Immature natural killer cell (primary cell): ENCODE results near the gene SMIM32. TPM values are rescaled to one million over a fixed set of nuclear protein-coding genes. Genes with fewer than 3 reads are reported as not detected.

Experiments used
- DNase-seq, 3 donors: peaks; one replicate each; pipeline ENCODE4 v3.0.0; 2022; ENCODE audit warnings: mixed read lengths in 1 of 3
- H3K27ac Mint-ChIP-seq, 6 donors: one replicate each; pipeline ENCODE4 v1.8.0; 2020; ENCODE audit warnings: mixed read lengths in 6 of 6, mild to moderate bottlenecking in 5 of 6, inconsistent platforms in 4 of 6, moderate library complexity in 3 of 6
- H3K27me3 Mint-ChIP-seq, 3 donors: one replicate each; pipeline ENCODE4 v1.8.0; 2020 to 2021; ENCODE audit warnings: low read depth in 3 of 3, mild to moderate bottlenecking in 3 of 3, mixed read lengths in 3 of 3, moderate library complexity in 3 of 3, inconsistent platforms in 1 of 3
- H3K36me3 Mint-ChIP-seq, 3 donors: one replicate each; pipeline ENCODE4 v1.8.0; 2020; ENCODE audit warnings: mixed read lengths in 3 of 3, inconsistent platforms in 2 of 3, mild to moderate bottlenecking in 2 of 3
- H3K4me1 Mint-ChIP-seq, 2 donors: one replicate each; pipeline ENCODE4 v1.8.0; 2020; ENCODE audit warnings: inconsistent platforms in 2 of 2, mild to moderate bottlenecking in 2 of 2, mixed read lengths in 2 of 2, moderate library complexity in 1 of 2
- H3K4me3 Mint-ChIP-seq, 5 donors: one replicate each; pipeline ENCODE4 v1.8.0; 2020; ENCODE audit warnings: mild to moderate bottlenecking in 5 of 5, mixed read lengths in 5 of 5, inconsistent platforms in 3 of 5, moderate library complexity in 3 of 5
- H3K9me3 Mint-ChIP-seq, 6 donors: one replicate each; pipeline ENCODE4 v1.8.0; 2020; ENCODE audit warnings: mild to moderate bottlenecking in 6 of 6, mixed read lengths in 6 of 6, inconsistent platforms in 4 of 6, moderate library complexity in 3 of 6
- polyA plus RNA-seq, 3 donors: library from polyadenylated mRNA; unstranded; fragments of 300-500 nt; fragmentation: Illumina TruSeq; gene quantifications; one replicate each; pipeline ENCODE4 v1.2.3, GENCODE V29; 2021

The SMIM32 gene
- polyA plus RNA-seq, 3 donors from 2014 or later, result not detected

GRCh38 chr5:136202469-136203205 is 9.7 kb upstream of the SMIM32 start:
- no peak overlapping the region for H3K27ac Mint-ChIP-seq

DNA sequence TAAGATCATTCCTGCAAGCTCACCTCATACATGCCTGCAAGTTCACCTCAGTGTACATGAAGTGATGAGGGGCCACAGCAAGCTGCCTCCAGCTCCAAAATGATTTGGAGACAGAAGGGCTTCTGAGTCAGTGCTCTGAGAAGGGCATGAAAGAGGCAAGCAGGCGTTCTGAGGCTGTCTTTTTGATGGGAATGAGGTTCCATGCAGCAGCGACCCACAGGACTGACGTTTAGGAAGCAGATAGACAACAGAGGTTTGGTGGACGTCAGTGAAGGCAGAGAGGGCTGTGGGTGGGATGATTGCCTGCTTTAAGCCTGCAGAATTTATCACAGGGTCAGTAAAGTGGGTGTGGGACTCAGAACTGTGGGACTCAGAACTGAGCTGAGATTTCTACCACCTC is 8.9 kb upstream of the SMIM32 start:
- no peaks in the 10 kb centered on the region for H3K4me1 Mint-ChIP-seq
- H3K4me3 Mint-ChIP-seq, result no peak overlapping the region
- no peak overlapping the region for H3K27ac Mint-ChIP-seq
- no peaks in the 10 kb centered on the region for H3K36me3 Mint-ChIP-seq
- H3K27me3 Mint-ChIP-seq, result peaks cover 2 to 9% (median 6%) of the 10 kb centered on the region in 3 donors
- H3K9me3 Mint-ChIP-seq, result no peaks in the 10 kb centered on the region
- DNase-seq, result no peak

More at GRCh38 chr5:136202469-136203205, 9.7 kb upstream of the SMIM32 start:
- DNase-seq, result no peak
- Mint-ChIP-seq H3K4me1 (no peaks in the 10 kb centered on the region), H3K9me3 (no peaks in the 10 kb centered on the region), H3K27me3 (peaks cover 2 to 10% (median 6%) of the 10 kb centered on the region in 3 donors), H3K4me3 (no peak overlapping the region), H3K36me3 (no peaks in the 10 kb centered on the region)

- Mint-ChIP-seq H3K9me3 (no peaks in the 10 kb centered on the region), H3K27ac (no peak overlapping the region), H3K36me3 (no peaks in the 10 kb centered on the region), H3K4me1 (no peaks in the 10 kb centered on the region), H3K27me3 (peaks cover 2 to 10% (median 9%) of the 10 kb centered on the region in 3 donors), H3K4me3 (no peak overlapping the region)
- DNase-seq, result no peak
Measured at GRCh38 chr5:136200761-136201160, 7.8 kb upstream of the SMIM32 start.

DNA sequence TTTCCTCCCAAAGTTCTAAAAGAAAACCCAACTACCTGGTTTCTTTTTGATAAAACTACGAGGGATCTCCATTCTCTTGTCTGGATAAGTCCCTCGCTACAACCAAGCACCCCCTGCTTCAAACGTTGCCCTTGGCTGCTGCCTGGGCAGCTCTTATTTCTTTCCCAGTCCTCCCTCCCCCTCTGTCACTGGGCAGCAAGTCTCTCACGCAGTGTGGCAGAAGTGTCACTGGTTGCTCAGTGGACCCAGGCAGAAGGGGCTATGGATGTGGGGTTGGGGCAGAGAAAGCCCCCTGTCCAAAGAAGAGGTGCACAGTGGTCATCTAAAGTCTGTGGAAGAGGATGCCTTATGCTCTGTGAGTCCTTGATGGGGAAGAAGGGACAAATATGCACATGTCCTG is 7.2 kb upstream of the SMIM32 start:
- H3K27ac Mint-ChIP-seq, result no peak overlapping the region
- no peaks in the 10 kb centered on the region for H3K4me1 Mint-ChIP-seq
- DNase-seq, result no peak
- no peaks in the 10 kb centered on the region for H3K9me3 Mint-ChIP-seq
- H3K36me3 Mint-ChIP-seq, result no peaks in the 10 kb centered on the region
- H3K4me3 Mint-ChIP-seq, result no peak overlapping the region
- peaks cover 2 to 10% (median 9%) of the 10 kb centered on the region in 3 donors for H3K27me3 Mint-ChIP-seq

DNA sequence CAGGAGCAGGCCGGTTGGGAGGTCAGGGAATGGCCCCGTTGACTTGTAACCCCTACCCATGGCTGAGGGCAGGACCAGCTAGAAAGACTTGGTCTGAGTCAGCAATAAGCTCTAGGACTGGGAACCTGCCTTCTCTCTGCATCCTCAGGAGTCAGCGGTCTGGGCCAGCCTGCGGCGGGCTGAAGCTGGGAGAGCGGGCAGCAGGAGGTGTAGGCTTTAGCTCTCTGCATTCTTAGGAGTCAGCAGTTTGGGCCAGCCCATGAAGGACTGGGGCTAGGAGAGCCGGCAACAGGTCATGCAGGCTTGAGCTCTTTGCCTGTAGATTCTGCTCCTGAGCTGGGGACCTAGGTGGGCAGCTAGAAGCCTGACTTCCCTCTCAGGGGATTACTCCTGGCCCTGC is 6.4 kb upstream of the SMIM32 start:
- no peaks in the 10 kb centered on the region for H3K9me3 Mint-ChIP-seq
- H3K4me3 Mint-ChIP-seq, result no peak overlapping the region
- no peak for DNase-seq
- peaks cover 2 to 10% (median 9%) of the 10 kb centered on the region in 3 donors for H3K27me3 Mint-ChIP-seq
- no peak overlapping the region for H3K27ac Mint-ChIP-seq
- H3K4me1 Mint-ChIP-seq, result no peaks in the 10 kb centered on the region
- H3K36me3 Mint-ChIP-seq, result no peaks in the 10 kb centered on the region

DNA sequence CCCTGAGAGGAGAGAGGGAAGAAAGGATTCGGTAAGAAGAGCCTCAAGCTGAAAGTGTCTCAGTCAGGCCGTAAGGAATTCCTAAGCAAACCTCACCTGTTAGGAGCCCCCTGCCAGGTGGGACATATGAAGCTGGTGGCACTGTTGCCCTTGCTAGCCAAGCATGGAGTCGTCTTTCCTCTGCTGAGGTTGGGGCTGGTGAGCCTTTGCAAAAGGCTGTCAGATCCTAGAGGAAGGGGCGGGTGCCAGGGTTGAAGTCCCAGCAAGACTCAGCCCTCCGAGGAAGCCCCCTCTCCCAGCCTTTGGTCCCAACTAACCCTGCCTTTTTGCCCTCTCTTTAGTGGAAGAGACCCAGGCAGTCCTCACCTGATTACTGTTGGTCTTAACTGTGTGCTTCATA is 5.5 kb upstream of the SMIM32 start:
- Mint-ChIP-seq H3K27me3 (peaks cover 7 to 17% (median 9%) of the 10 kb centered on the region in 3 donors), H3K9me3 (no peaks in the 10 kb centered on the region), H3K36me3 (no peaks in the 10 kb centered on the region), H3K27ac (no peak overlapping the region), H3K4me1 (no peaks in the 10 kb centered on the region), H3K4me3 (no peak overlapping the region)
- DNase-seq, result no peak

DNA sequence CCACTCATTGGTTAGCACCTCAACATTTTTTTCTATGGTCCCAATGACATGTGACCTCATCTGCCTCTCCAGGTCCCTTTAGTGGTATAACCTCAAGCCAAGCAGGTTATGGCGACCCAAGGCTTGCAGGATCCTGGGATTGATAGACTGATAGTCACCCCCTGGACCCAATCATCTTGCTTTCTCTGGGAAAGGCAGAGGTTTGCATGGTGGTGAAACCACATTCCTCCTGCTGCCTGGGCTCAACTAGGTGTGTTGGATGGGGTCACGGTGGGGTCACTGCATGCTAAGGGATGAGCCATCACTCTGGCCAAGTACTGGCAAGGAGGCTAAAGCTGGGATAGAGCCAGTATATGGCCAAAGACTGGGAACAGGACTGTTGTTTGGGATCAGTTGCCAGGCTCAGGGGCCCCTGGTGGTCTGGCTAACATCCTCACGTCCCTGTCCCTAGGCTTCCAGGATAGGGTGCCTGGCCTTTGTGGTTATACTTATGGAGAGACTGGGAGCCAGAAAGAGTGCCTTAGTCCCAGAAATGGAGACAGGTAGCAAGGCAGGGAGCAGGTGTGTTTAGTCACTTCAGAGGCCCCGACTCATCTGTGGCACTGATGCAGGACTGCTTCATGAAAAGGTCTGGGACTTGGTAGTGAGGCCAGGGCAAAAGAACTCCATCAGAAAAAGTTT is 4.6 kb upstream of the SMIM32 start:
- no peaks in the 10 kb centered on the region for H3K36me3 Mint-ChIP-seq
- no peak overlapping the region for H3K27ac Mint-ChIP-seq
- H3K4me3 Mint-ChIP-seq, result no peak overlapping the region
- H3K9me3 Mint-ChIP-seq, result no peaks in the 10 kb centered on the region
- H3K27me3 Mint-ChIP-seq, result peaks cover 6 to 17% (median 7%) of the 10 kb centered on the region in 3 donors
- H3K4me1 Mint-ChIP-seq, result no peaks in the 10 kb centered on the region
- no peak for DNase-seq

DNA sequence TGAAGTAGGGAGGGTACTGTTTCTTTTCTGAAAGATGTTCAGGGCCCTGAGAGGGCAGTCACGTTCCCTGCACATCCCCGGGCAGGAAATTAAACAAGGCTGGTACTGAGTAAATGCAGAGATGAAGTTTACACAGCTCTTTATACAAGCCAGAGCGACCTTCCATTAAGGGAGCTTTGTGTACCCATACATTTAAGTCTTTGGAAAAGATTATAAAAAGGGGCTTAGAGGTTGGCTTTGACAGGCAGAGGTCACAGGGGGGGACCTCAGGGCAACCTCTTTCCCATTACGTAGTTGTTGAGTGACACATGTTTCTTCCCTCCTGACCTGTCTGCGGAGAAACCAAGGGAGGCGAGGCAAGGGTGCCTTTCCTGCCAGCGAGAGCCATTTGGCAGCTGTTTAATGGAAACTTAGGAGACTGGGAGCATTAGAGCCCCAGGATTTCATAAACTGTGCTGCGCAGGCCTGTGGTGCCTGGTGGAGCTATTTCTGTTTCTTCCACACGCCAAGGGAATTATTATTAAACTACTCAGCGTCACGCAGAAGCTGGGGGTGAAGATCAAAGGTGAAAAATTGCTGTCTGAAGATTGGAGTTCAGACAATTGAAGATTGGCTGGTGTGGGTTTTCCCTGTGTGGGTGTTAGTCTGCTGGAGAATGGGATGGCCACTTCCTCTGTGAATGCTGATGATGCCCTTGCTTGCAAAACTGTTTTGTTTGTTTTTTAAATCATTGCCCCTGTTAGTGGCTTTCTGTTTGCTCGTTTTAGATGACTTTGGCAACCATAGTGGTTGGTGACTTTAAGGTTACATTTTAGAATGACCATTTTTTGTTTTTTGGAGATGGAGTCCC is 3.2 kb upstream of the SMIM32 start:
- H3K36me3 Mint-ChIP-seq, result no peaks in the 10 kb centered on the region
- H3K4me1 Mint-ChIP-seq, result no peaks in the 10 kb centered on the region
- H3K27ac Mint-ChIP-seq, result no peak overlapping the region
- H3K27me3 Mint-ChIP-seq, result peaks cover 5 to 14% (median 5%) of the 10 kb centered on the region in 3 donors
- H3K9me3 Mint-ChIP-seq, result no peaks in the 10 kb centered on the region
- DNase-seq, result no peak
- no peak overlapping the region for H3K4me3 Mint-ChIP-seq

- H3K27me3 Mint-ChIP-seq, result peaks cover 5 to 16% (median 5%) of the 10 kb centered on the region in 3 donors
- no peak for DNase-seq
- H3K4me1 Mint-ChIP-seq, result no peaks in the 10 kb centered on the region
- H3K27ac Mint-ChIP-seq, result no peak overlapping the region
- H3K9me3 Mint-ChIP-seq, result no peaks in the 10 kb centered on the region
- H3K4me3 Mint-ChIP-seq, result no peak overlapping the region
- H3K36me3 Mint-ChIP-seq, result no peaks in the 10 kb centered on the region
Measured at GRCh38 chr5:136194576-136194975, 1.6 kb upstream of the SMIM32 start.

DNA sequence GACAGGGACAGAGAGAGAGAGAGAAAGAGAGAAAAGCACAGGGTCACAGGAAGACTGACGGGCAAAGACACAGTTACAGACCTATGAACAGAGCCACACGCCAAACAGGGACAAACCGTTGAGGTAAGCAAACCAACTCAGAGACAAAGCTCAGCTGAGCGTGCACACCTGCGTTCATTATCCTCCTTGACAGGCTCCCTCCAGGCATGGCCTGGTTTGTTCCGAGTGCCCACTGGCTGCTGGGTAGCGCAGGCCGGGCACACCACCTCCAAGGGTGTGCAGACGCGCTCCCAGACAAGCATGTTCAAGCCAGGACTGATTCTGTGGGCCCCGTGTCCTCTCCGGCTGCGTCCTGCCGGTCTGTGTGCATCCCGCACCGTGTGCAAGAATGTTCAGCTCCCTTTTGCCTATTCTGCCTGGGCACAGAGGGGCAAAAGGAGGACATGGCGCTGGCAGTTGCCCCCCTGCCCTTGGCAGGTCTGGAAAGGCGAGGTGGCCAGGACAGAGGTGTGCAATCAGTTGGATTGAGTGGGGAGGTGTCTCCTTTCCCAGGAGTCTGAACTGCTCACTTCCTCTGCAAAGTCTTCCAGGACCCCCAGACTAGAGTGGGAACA is 467 bp upstream of the SMIM32 start:
- Mint-ChIP-seq H3K27me3 (peaks cover 5 to 16% (median 5%) of the 10 kb centered on the region in 3 donors), H3K27ac (no peak overlapping the region), H3K4me3 (peak overlapping the region in 1 of 5 donors; percentile 26), H3K9me3 (no peaks in the 10 kb centered on the region), H3K4me1 (no peaks in the 10 kb centered on the region), H3K36me3 (peaks cover 9% of the 10 kb centered on the region in 3 donors)
- no peak for DNase-seq

- no peak overlapping the region for H3K27ac Mint-ChIP-seq
- DNase-seq, result no peak
- peaks cover 0 to 3% of the 10 kb centered on the region in 2 donors for H3K4me1 Mint-ChIP-seq
- no peaks in the 10 kb centered on the region for H3K9me3 Mint-ChIP-seq
- peaks cover 20 to 21% (median 21%) of the 10 kb centered on the region in 3 donors for H3K36me3 Mint-ChIP-seq
- peaks cover 5 to 16% (median 9%) of the 10 kb centered on the region in 3 donors for H3K27me3 Mint-ChIP-seq
- no peak overlapping the region for H3K4me3 Mint-ChIP-seq
Measured at GRCh38 chr5:136192015-136192525, 892 bp downstream of the SMIM32 start.

DNA sequence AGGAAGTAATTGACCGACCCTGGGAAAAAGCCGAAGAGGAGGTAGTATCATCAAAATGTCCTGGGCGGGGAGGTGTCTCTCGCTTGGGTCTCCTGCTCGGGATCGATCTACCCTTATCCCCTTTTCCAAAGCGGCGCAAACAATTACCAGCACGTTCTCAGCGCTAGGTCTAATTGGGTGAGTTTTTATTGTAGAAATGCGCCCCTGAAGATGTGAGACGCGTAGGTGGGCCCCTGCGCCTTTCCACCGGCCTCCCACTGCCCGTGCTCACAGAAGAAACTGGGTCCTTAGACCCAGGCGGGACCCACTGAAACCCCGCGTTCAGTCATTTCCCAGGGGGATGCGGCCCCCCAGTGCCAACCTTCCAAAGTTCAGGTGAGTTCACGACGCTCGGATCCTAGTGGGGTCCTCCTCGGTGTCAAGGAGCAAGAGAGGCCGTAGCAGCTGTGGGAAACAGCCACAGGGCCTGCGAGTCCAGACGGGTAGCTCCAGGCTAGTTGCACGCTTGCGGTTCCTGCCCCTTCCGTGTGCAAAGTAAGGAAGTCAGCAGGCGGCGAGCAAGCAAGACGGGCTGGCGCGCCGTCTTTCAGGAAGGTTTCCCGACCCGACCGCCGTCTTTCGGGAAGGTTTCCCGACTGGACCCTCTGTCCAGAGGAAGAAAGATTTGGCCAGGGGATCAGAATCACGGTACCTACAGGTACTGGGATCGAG is 1.5 kb downstream of the SMIM32 start:
- no peak for DNase-seq

DNA sequence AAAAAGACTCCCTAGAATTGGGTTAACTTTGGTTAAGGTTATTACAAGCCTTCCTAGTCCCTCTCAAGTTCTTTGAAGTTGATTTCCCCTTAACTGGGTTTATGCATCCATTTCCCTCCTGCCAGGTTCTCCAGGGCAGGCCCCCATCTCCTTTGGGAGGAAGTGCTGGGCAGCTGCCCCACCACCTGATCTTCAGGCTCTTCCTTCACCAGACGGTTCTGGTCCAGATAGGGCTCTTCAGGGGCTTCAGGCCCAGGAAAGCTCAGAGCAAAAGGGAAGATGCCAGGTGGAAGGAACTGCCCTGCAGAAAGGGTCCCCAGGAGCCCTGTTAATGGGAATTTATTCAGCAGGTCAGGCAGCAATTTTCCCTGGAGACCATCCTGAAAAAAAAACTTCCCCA is 2.1 kb downstream of the SMIM32 start:
- Mint-ChIP-seq H3K36me3 (peaks cover 24 to 33% (median 26%) of the 10 kb centered on the region in 3 donors), H3K4me3 (peak overlapping the region in 1 of 5 donors; percentile 24), H3K9me3 (no peaks in the 10 kb centered on the region), H3K27me3 (peaks cover 5 to 14% (median 7%) of the 10 kb centered on the region in 3 donors), H3K27ac (no peak overlapping the region), H3K4me1 (peaks cover 0 to 3% of the 10 kb centered on the region in 2 donors)
- no peak for DNase-seq

More for the DNA sequence above, 1.5 kb downstream of the SMIM32 start:
- Mint-ChIP-seq H3K4me1 (peaks cover 0 to 3% of the 10 kb centered on the region in 2 donors), H3K27me3 (peaks cover 5 to 15% (median 7%) of the 10 kb centered on the region in 3 donors), H3K36me3 (peaks cover 24 to 27% (median 26%) of the 10 kb centered on the region in 3 donors), H3K27ac (no peak overlapping the region), H3K9me3 (no peaks in the 10 kb centered on the region), H3K4me3 (peak overlapping the region in 1 of 5 donors; percentile 24)
